SKM-1 (cell line): ENCODE measurements around the gene MACC1.

ENCODE experiments used
- DNase-seq: peaks from one replicate; lab custom pipeline; 2025; ENCODE audit not compliant: unreplicated experiment; lab: John Stamatoyannopoulos, UW

Gene MACC1

DNA sequence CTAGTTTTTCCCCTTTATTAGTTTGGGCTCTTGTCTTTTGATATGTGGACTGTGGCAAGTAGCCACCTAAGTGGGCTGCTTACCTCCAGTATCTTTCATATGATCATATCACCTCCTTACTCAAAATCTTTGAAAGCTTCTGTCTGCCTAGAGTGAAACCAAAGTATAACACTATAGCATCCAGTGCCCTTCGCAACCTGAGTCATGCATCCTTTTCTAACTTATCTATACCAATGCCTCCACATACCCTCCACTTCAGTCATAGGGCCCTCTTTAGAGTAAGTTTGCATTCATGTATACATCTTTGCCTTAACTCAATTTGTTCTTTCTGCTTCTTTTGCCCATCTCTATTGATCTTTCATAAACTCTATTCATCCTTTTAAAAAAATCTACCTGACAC, 15.7 kb upstream of the MACC1 start:
- DNase-seq, result no peak

DNA sequence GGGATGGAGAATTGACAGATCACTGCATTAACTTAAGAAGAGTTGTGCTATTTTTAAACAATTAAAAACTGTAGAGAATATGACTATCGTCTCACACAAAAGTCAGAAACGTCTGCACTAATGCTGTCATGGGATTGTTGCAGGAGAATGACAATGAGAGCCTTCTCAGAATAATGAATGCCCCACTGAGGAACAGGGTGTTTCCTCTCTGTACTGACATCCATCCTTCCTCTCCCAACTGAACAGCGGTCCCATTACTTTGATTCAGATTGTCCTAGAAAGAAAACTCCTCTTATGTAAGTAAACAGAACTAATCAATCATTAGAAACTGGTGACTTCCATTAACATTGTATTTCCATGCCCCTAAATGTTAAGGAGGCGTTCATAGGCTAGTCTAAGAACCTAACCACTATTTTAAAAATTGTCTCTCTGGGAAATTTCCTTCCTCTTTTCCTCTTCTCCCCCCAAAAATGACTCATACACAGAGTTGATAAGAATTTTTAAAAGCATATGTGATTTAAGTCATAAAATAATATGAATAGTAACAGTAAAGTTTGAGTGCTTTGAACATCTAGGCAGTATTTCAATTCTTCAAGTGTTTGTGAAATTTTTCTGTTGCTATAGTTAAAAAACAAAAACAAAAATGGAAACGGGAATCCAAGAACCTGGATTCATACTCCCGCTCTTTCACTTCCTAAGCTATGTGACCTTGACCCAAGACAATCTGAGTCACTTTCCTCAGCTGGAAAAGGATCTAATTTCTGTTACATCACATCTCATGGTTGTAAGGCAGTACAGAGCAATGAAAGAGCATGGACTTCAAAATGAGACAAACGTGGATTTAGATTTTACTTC, 12.7 kb upstream of the MACC1 start:
- DNase-seq, result no peak

DNA sequence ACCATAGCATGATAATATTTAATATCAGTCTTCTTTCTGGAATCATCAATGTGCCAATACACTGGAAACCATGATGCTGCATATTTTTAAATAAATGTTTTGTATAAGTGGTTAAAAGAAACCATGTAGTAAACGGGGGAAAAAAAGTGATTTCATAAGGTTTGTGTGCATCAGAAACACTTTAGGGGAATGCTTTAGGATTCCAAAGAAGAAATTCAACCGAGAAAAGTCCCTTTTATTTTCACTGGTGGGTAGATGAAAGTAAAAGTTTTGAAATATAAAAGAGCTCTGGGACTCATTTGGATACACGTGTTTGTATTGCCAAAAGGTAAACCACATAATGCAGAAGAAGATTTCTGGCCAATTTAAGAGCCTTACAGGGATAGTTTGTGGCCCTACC, 11.9 kb upstream of the MACC1 start:
- no peak for DNase-seq

DNA sequence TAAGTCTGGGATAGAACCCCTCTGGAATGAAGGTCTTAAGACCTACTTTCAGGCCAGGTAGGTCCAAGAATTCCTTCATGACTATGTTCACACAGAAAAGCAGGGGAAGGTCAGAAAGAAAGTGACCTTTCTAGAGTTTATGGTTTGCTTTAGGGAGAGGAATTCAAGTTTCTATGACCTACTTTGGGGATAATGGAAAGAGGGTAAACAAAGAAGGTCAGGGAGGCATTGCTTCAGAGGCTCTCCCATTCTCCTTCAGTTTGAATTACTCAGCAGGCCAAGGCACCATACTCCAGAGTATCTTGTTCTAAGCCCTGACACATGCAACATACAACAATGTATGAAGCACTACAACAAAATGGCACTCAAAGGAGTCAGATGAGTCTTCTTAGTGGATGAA, 11.5 kb upstream of the MACC1 start:
- no peak for DNase-seq

DNA sequence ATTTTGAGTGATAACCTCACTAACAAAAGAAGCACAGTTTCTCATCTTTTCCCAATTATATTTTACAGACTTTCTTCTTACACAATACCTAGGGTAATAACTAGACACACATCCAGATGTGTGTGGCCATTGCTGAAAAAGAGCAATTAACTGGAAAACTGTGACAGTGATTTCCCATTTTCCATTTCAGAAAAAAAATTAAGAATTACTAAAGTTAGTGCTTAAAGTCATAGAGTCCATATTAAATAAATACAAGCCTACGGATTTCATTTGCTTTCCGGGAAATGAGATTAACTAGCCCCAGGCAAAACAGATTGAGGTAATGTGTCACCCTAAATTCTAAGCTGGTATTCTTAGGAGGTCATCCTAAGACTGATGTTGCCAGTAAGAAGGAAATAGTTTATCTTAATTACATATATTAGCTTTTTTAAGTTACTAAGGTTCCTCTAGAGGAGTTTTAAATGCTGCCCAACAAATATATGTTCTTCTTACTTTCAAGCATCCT, 10.2 kb upstream of the MACC1 start:
- DNase-seq, result no peak

DNA sequence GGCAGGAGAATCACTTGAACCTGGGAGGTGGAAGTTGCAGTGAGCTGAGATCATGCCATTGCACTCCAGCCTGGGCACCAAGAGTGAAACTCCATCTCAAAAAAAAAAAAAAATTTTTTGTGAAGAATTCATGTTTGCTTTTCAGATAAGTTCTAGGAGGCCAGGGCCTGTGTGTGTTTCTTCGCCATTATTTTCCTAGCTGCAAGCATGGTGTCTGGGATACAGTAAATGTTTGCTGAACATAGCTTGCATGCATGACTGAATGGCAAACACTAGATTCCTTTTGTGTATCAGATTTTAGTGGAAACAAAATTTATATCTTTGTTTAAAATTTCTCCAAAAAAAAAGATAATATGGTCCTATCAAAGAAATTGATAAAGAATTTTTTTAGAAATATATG, 9.7 kb upstream of the MACC1 start:
- no peak for DNase-seq

DNA sequence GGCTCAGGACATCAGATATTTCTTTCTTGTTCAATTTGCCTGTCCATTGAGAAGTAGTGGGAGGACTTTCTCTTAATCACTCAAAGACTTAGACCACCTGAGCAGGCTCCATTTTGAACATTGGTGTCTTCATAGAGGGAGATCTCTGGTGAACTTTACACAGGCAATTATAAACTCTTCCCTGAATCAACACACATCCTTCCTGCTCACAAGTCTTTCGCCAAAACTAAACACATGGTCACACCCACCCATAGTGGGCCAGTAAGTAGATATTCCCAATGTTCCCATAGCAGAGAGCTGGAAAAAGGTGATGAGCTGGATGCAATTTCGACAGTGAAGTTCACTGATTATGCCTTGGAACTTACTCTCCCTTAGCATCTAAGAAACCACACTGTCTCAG, 8.2 kb upstream of the MACC1 start:
- DNase-seq, result no peak

DNA sequence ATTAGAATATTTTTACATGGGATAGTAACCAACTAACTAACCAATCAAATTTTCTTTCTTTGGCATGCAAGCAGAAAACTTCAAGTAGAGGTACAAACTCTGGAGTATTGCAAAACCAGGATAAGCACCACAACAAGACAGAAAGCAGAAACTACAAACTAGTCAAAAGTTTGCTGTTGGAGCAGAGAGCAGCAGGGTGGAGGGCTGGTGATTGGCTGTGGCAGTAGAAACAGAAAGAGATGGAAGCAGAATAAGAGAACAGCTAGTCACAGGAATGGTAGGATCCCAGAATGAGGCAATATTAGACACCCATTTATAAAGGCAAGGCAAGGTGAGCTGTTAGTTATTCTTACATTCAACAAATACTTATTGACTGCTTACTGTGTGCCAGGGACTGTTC, 6.8 kb upstream of the MACC1 start:
- no peak for DNase-seq

DNA sequence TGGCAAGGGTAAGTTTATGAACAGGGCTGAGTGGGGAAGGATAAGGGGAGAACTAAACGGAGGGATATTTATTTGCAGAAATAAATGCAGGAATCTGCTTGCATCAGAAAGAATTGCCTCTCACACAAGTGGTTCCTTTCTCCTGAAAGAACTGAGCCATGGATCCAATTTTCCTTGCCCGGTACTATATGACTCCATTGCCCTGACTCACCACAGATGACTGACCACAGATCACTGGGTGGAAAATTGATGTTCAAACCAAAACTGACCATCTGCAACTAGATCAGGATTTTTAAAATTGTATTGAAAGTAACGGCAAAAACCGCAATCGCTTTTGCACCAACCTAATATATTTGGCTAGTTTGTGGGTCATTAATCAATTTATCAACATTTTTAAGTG, 6.2 kb upstream of the MACC1 start:
- no peak for DNase-seq

DNA sequence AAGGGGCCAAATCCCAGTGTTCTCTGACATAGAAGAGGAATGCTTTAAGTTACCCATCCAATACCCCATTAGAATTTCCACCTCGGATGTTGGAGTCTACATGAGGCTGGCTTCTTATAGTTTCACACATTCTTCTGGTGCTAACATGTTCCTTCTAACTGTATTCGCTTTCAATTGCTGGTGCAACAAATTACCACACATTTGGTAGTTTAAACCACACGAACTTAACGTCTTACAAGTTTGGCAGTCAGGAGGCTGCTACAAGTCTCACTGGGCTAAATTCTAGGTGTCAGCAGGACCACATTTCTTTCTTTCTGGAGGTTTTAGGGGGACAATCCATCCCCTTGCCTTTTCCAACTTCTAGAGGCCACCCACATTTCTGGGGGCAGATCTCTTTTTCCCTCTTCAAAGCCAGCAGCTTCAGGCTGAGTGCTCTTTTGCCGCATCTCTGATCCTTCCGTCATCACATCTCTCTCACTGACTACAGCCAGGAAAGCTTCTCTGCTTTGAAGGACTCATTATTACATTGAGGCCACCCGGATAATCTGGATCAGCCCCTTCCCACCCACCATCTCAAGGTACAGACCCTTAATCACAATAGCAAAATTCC, 5.1 kb upstream of the MACC1 start:
- DNase-seq, result no peak

DNA sequence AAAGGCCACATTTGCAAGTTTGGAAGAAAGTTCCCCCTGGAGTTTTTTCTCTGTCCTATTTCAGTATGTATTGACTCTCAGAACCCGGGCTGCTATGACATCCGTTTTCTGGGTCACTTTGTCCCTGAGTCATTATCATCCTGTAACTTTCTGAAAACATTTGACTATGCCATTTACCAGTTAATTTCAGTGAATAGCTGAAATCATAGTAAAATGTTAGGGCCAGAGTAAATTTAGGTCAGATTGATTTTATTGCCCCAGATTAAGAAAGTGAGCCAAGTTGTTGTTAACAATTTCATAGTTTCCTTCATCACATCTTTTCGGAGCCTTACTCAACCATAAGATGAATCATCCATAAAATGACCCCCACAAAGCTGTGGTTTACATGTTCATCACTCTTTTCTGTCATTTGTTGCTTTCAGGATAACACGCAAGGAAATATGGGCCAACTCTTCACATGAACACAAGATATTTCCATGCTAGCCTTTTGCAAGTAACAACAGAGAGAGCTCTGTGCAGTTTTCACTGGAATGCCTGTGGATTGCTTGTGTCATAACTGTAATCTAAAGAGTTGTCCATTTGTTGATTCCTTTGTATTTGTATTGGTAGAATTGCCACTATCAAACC, 3.9 kb upstream of the MACC1 start:
- no peak for DNase-seq

DNA sequence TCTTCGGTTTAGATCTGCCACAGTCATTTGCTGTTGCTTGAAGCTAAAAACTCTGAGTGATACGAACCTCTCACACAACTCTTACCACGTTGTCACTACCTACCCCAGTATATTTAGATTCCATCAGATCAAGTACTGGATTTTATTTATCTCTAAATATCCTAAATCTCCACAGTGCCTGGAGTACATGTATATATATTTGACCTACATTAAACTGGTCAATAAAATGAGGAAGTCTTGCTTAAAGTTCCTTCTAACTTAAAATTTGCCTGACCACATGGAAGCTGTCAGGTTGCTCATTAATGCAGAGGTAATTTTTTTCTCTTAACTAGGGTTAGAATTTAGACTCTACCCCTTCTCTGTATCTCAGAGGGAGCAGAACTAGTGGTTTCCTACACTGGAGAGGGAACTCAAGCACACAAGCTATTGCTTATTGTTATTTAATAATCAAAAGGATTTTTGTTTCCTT, 3.1 kb upstream of the MACC1 start:
- no peak for DNase-seq

DNA sequence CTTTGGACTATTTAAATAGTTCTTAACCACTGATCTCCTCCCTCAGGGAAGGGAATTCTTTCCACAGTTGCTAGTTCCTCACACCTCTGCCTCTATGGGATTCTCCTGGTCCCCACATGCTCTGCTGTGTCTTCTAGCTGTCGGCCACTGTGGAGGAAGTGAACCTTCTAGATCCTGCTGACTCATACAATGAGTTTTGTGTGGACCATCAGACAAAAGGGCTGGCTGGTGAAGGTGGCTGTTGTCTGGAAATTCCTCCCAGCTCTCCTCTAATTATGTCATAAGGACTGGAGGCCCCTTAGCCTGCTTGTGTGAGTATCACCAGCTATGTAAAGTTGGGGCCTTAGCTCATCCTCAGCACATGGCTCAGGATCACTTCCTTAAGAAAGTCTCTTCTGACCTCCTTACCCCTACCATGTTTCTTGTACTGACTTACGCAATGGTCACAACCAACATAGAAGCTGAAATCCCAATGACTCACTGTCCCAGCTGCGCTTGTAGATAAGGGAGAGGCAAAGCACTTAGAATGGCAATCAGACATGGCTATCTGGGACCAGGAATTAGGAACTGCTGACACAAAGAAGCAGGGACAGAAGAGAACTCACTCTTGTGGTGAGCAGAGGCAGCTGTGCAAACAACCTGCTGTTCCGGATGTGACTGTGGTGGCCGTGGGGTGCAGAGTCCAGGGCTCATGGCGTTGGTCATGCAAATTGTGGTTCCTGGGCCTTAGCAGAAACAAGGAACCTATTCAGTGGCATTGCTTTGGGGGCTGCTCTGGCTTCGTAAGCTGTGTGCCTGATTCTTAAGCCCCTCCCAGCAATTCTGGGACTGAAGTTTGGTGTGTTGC, 2.5 kb upstream of the MACC1 start:
- peak; percentile 98 for DNase-seq

DNA sequence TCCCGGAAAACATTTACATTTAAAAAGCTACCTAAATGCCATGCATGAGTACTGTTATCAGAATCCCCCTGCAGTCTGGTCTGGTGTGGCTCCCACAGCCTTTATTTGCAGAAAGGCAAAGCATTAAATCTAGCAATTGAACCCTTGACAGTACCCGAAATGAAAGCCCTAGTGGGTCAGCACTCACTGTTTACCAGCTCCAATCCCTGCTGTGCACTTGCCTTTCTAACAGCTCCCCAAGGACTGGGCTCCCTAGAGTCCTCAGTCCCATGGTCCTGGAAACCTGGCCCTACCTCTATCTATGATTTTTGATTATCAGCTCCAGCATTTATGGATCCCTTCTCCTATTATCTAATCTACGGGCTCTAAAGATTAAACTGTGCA, 1.9 kb upstream of the MACC1 start:
- DNase-seq, result no peak

DNA sequence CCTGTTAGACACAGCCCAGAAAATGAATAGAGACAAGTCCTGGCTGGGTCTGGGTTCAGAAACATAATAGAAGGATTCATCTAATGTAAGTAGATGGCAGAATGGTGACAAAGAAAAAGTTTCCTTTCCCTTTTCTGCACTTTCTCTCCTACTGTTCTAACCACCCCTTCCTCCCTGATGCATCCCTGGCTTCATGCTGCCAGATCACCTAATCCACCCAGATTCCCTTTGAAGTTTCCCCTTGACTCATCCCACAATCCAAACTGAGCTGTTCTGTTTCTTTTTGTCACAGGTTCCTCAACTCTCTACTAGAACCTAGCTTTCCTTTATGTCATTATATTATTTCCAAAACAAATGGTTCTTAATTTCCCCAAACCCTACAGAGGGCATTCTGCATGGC, 1.1 kb upstream of the MACC1 start:
- no peak for DNase-seq

DNA sequence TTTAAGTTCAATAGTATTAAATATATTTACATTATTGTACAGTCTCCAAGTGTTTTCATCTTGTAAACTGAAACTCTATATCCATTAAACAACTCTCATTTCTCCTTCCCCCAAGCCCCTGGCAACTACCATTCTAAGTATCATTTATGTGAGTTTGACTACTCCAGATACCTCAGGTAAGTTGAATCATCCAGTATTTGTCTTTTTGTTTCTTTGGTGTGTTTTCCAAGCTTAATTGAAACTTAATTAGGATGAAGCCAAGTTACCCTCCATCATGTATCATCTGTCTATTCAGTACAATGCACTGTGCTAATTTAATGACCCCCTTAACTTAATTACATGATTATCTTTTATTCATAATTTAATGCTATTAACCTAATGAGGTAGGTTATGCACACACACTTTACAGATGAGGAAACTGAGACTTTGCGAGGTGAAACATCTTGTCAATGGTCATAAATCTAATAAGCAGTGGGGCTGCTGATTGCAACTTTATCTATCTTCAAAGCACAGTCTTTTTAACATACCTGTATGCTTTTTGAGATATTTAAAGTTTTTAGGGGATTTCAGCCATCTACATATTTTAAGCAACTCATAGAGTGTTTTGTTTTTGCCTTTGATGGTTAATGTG, 663 bp downstream of the MACC1 start:
- no peak for DNase-seq

DNA sequence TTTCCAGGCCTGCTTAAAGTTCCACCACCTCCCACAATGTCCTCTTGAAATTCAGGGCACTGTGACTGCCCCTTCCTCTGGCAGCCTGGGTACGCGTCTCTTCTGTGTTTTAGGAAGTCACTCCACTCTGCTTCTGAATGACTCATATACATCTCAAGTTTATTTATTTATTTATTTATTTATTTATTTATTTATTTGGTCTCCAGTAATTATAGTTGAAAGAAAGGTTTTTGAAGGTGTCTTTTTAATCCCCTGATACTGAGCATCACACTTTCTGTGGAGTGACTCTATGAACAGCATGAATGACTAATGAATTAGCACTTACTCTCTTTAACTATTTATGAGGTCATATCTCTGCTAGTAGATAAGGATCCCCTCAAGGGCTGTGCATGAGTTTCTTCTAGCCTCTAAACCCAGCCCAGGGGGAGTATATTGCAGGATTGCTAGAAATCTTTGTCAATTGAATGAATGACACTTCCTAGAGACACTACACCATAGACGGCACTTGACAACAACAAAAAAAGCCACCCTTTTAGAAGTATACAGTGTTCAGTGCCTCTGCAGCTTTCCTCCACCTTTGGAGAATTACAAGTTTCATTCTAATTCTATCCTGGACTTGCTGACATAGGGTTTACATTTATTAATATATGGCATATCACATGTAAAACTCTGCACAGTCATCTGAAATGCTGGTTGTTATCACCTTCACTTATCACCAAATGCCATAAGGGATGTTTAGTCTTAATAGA, 2.1 kb downstream of the MACC1 start:
- DNase-seq, result no peak

DNA sequence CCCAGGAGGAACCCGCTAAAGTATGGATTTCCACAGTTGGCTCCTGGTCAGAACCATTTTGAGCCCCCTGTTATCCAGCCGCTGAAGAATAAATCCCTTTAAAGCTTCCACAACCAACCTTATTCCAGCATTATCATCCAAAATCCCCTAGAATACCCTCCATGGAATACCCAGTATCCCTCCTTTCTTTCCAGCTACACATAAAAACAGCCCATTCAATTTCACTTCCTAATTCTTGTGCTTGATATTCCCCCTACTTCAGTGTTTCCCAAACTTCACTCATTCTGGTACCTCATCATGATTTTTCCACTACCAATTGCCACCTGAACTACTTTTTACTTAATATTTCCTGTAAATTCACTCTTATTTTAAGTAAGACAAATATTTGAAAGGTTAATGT, 3.1 kb downstream of the MACC1 start:
- no peak for DNase-seq

DNA sequence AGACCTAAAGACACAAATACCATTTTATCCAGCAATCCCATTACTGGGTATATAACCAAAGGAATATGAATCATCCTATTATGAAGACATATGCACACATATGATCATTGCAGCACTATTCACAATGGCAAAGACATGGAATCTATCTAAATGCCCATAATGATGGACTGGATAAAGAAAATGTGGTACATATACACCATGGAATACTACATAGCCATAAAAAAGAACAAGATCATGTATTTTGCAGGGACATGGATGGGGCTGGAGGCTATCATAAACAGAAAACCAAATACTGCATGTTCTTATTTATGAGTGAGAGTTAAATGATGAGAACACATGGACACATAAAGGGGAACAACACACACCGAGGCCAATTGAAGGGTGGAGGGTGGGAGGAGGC, 3.8 kb downstream of the MACC1 start:
- DNase-seq, result no peak

DNA sequence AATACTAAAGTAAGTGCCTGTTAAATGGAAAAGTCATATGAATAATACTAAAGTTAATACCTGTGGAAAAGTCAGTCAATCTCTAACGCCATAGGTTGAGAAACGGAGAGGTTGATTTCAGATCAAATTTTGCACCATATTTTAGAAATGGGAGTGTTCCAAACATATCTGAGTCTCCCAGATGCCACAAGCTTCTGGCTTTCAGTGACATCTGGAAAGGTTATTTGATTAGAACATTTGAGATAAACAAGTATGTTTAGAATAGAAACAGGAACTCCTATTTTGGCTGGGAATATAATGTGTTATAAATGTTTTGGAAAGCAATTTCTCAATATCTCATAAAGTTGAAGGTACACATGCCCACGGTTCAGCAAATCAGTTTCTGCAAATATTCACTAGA, 5.8 kb downstream of the MACC1 start:
- DNase-seq, result no peak
